Activated CD8-positive, alpha-beta memory T cell treated with anti-CD3 and anti-CD28 coated beads for 48 hours (primary cell): ENCODE results near the gene ACAP1.
A peak's percentile ranks its signal among the peaks of the same experiment; 100 is the strongest.
"Not testable (repeated sequence)": the region's sequence is repeated elsewhere in the genome, so short reads cannot be mapped to it uniquely, and the experiment has no call there.

Experiments used
- DNase-seq, 3 experiments: peaks; one replicate each; pipeline ENCODE4 v3.0.0-alpha.2; 2020; ENCODE audit warnings: low read depth in 2 of 3, low spot score in 2 of 3

Gene ACAP1

DNA sequence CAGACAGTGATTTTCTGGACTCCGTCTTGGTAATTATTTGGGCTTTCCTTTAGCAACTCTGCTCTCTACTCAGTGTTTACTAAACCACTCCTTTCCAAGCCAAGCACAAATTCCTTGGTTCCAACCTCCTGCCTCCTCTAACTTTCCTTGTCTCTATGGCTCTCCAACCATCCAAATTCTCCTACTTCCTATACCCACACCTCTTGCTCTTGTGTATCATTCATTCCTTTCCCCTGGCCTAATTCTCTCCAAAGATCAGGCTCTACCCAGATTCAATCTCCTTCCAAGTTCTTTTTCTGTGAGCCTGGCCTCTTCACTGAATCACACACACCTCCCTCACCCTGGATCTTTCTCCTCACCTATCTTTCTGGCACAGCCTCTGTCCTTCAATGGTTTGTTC lies 8.3 kb upstream of the ACAP1 start:
- no peak for DNase-seq

DNA sequence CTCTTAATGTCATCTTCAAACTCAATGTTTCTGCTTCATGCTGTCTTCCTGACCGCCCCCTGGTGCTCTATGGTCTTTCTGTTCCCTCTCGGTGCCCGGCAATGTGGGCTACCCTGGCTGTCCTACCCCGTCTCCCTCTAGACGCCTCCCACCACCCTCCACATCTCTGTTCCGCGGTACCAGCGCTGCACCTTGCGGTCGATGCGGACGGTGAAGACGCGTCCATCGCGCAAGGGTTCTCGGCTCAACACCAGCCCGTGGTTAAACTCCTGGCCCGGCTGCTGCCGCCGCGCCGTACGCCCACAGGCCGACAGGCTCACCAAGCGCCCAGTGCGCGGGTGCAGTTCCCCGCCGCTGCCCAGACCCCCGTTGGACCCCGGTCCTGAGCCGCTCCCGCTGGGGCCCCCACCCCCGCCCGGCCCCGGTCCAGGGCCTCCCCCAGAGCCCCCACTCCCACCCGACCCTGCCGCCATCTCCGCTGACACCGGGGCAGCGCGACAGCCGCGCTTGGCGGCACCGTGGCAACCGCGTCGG lies 7.4 kb upstream of the ACAP1 start, which contains the start of gene NEURL4:
TSS of gene NEURL4 (minus strand) at position 496 of the 534 bp plus-strand sequence. CDS start at position 473, 23 bp downstream.
- DNase-seq, result no peak

GRCh38 chr17:7329374-7329996 lies 6.8 kb upstream of the ACAP1 start:
- DNase-seq, result peak; percentile 84 to 94 (median 89)

GRCh38 chr17:7329997-7330637 lies 6.2 kb upstream of the ACAP1 start:
- DNase-seq, result peak in 2 of 3 experiments; percentile 74 to 75

DNA sequence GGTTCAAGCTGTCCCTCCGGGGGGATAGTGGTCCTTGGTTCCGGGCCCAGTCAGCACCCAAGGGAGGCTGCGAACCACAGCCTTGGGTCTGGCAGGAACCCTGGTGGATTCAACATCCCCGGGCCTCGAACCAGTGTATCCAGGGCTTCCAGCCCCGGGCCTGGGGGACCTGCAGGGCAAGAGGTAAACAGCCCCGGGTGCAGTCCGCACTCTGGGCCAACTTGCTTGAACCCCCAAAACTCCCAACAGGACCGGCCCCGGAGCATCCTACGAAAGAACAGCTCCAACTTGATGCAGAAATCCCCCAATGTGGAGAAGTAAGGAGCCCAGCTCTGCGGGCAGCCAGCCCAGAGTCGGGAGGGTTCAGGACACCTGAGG lies 5.7 kb upstream of the ACAP1 start:
- no peak for DNase-seq

DNA sequence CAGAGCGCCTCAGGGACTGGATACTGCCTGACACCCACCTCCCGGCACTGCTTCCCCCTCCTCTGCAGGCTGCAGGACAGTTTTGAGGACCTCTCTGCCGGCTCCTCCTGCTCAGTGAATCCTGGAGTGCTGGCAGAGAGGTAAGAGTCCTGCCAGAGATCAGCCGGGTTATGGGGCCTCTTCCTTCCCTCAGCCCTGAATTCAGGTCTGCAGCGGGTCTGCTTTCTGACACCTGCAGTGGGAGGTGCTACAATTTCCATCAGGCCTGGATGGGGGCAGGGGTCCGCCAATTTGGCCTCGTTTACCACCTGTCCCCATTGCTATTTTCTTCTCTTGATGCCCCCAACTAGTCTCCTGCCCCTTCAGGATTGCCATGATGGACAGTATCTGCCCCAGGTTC lies 4.2 kb upstream of the ACAP1 start:
- no peak for DNase-seq

- DNase-seq, result not testable (repeated sequence)
Observed at GRCh38 chr17:7332600-7333069, 3.7 kb upstream of the ACAP1 start.

GRCh38 chr17:7334938-7335538 lies 1.3 kb upstream of the ACAP1 start:
- DNase-seq, result no peak

DNA sequence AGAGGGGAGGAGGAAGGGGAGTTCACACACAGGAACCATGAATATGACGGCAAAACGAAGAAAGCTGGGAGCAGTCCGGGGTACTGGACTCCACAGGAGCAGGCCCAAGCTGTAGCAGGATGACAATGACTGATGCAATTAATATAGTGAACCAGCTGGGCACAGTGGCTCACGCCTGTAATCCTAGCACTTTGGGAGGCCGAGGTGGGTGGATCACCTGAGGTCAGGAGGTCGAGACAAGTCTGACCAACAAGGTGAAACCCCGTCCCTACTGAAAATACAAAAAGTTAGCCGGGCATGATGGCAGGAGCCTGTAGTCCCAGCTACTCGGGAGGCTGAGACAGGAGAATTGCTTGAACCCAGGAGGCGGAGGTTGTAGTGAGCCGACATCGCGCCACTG lies 564 bp upstream of the ACAP1 start:
- DNase-seq, result not testable (repeated sequence)

- not testable (repeated sequence) for DNase-seq
Observed at GRCh38 chr17:7337600-7337999, 1.3 kb downstream of the ACAP1 start.

GRCh38 chr17:7340179-7340578 lies 3.9 kb downstream of the ACAP1 start:
- no peak for DNase-seq

- no peak for DNase-seq
Observed at GRCh38 chr17:7341842-7342241, 5.5 kb downstream of the ACAP1 start.

DNA sequence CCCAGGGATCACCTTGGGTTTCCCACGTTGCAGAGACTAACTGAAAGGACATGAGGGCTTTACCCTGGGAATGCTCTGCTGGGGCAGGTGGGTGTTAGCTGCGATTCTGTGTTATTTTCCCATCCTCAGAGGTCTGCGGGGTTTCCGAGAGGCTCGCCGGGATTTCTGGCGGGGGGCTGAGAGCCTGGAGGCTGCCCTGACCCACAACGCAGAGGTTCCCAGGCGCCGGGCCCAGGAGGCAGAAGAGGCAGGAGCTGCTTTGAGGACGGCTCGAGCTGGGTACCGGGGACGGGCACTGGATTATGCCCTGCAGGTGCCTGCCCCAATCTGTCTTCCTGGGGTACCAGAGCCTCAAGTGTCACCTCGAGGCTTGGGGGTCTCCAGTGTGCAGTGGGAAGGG lies 6.9 kb downstream of the ACAP1 start:
- no peak for DNase-seq

- no peak for DNase-seq
Observed at GRCh38 chr17:7346761-7347614, 10.7 kb downstream of the ACAP1 start.

GRCh38 chr17:7347630-7348477 lies 11.5 kb downstream of the ACAP1 start:
- DNase-seq, result no peak

DNA sequence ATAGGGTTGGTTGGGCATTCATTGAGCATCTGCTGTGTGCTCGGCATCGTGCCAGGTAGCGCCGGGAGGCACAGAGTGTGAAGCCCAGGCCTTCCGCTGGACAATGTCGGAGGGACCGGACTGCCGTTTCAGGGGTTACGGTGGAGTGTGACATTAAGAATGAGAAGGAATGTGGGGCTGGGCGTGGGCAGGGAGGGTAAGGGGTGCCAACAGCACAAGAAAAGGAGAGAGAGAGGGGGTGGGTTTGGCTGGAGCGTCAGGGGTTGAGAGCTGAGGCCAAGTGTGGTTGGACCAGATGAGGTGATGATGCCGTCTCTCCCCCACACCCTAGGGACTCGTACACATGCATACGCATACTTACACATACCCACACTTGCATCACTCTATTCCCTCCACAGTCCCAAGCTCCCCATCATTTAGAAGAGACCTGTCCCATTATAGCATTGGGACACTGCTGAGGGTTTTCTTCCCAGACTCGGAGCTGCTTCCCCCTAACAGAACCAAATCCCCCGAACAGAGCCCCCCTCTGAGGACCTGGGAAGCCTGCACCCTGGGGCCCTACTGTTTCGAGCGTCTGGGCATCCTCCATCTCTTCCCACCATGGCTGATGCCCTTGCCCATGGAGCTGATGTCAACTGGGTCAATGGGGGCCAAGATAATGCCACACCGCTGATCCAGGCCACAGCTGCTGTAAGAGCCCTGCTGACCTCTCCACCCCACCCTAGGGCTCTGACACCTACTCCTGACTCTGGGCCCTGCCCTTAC lies 12.3 kb downstream of the ACAP1 start:
- DNase-seq, result no peak

GRCh38 chr17:7351665-7352502 lies 15.6 kb downstream of the ACAP1 start, which contains the start of gene KCTD11:
KCTD11 (plus strand) TSS chr17:7352162.
- peak; percentile 52 to 83 (median 76) for DNase-seq

DNA sequence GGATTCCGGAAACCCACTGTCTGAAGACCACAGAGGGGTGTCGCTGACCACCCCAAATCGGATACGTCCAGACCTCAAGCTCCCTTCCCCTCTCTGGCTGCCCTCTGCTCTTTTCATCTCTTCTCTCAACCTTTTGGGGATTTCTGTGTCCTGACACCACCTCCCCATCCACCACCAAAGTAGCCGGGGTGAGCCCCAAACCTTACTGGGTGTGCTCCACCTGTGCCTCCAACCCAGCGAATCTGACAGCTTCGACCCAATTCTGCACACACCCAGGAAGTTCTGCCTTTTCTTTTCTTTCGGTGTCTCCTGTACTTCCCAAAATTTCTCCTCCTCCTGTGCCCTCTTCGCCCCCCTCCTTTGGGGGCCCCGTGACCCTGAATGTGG lies 16.2 kb downstream of the ACAP1 start:
- DNase-seq, result no peak
